Skin epidermis (tissue), 12 donors: ENCODE results near the gene TEKT4.
"Not testable (repeated sequence)": the region's sequence is repeated elsewhere in the genome, so short reads cannot be mapped to it uniquely, and the experiment has no call there.

Experiments
- H3K27ac ChIP-seq, 21 experiments: fragments of 200-600 bp; sonication (generic) in 11 of 21; one replicate each; pipeline ENCODE4 v1.5.0; 2020; ENCODE audit warnings: mild to moderate bottlenecking in 3 of 21, inconsistent platforms in 2 of 21, moderate library complexity in 2 of 21
- H3K4me3 ChIP-seq, 7 experiments: fragments of 200-600 bp; sonication (generic) in 2 of 7; one replicate each; pipeline ENCODE4 v1.5.0; 2020; ENCODE audit warnings: inconsistent platforms in 2 of 7, mild to moderate bottlenecking in 2 of 7, moderate library complexity in 1 of 7

Gene TEKT4

GRCh38 chr2:94875064-94875819, 4.0 kb downstream of the TEKT4 start:
- no peak overlapping the region for H3K27ac ChIP-seq
- H3K4me3 ChIP-seq: no peak overlapping the region

GRCh38 chr2:94875820-94876522, 4.7 kb downstream of the TEKT4 start:
- H3K27ac ChIP-seq: no peak overlapping the region
- H3K4me3 ChIP-seq: no peak overlapping the region

GRCh38 chr2:94876523-94876863, 5.3 kb downstream of the TEKT4 start:
- Histone ChIP-seq H3K4me3 (no peak overlapping the region), H3K27ac (no peak overlapping the region)

GRCh38 chr2:94877129-94877528, 5.9 kb downstream of the TEKT4 start:
- Histone ChIP-seq H3K4me3 (no peak overlapping the region), H3K27ac (no peak overlapping the region)

- H3K27ac ChIP-seq: not testable (repeated sequence)
Observed at GRCh38 chr2:94878575-94878974, 7.3 kb downstream of the TEKT4 start.

GRCh38 chr2:94879314-94879981, 8.2 kb downstream of the TEKT4 start:
- Histone ChIP-seq H3K4me3 (no peak overlapping the region), H3K27ac (no peak overlapping the region)

More at GRCh38 chr2:94878575-94878974, 7.3 kb downstream of the TEKT4 start:
- not testable (repeated sequence) for H3K4me3 ChIP-seq

- Histone ChIP-seq H3K27ac (no peak overlapping the region), H3K4me3 (no peak overlapping the region)
Observed at GRCh38 chr2:94879982-94880377, 8.8 kb downstream of the TEKT4 start.

GRCh38 chr2:94880507-94880906, 9.3 kb downstream of the TEKT4 start:
- no peak overlapping the region for H3K27ac ChIP-seq
- H3K4me3 ChIP-seq: no peak overlapping the region

- no peak overlapping the region for H3K27ac ChIP-seq
- H3K4me3 ChIP-seq: no peak overlapping the region
Observed at GRCh38 chr2:94881070-94881469, 9.8 kb downstream of the TEKT4 start.

- Histone ChIP-seq H3K27ac (no peak overlapping the region), H3K4me3 (no peak overlapping the region)
Observed at GRCh38 chr2:94890234-94890633, 19.0 kb downstream of the TEKT4 start.

GRCh38 chr2:94895273-94895672, 24.0 kb downstream of the TEKT4 start:
- H3K27ac ChIP-seq, H3K4me3 ChIP-seq: not testable (repeated sequence)

GRCh38 chr2:94906976-94907375, 35.7 kb downstream of the TEKT4 start:
- H3K27ac ChIP-seq, H3K4me3 ChIP-seq: not testable (repeated sequence)

GRCh38 chr2:94923196-94923595, 52.0 kb downstream of the TEKT4 start:
- Histone ChIP-seq H3K27ac (no peak overlapping the region), H3K4me3 (no peak overlapping the region)

GRCh38 chr2:94924999-94925398, 53.8 kb downstream of the TEKT4 start:
- not testable (repeated sequence) for H3K4me3 ChIP-seq, H3K27ac ChIP-seq
